GM12865 (cell line): ENCODE results near the gene CCDC185.

Source experiments
- DNase-seq: peaks from one replicate; pipeline ENCODE4 v3.0.0; 2010; ENCODE audit warnings: low read depth
- H3K4me3 ChIP-seq: 2 replicates; pipeline ENCODE4 v1.5.1; 2011; ENCODE audit warnings: mild to moderate bottlenecking, low read depth, low read length, control low read depth
- CTCF ChIP-seq: IDR thresholded peaks from 2 replicates; pipeline ENCODE4 v1.5.1; 2011; ENCODE audit warnings: low read length, control low read depth, low read depth, inconsistent platforms; ENCODE audit not compliant: insufficient read depth; ENCODE audit errors: missing control alignments

CCDC185 gene

DNA sequence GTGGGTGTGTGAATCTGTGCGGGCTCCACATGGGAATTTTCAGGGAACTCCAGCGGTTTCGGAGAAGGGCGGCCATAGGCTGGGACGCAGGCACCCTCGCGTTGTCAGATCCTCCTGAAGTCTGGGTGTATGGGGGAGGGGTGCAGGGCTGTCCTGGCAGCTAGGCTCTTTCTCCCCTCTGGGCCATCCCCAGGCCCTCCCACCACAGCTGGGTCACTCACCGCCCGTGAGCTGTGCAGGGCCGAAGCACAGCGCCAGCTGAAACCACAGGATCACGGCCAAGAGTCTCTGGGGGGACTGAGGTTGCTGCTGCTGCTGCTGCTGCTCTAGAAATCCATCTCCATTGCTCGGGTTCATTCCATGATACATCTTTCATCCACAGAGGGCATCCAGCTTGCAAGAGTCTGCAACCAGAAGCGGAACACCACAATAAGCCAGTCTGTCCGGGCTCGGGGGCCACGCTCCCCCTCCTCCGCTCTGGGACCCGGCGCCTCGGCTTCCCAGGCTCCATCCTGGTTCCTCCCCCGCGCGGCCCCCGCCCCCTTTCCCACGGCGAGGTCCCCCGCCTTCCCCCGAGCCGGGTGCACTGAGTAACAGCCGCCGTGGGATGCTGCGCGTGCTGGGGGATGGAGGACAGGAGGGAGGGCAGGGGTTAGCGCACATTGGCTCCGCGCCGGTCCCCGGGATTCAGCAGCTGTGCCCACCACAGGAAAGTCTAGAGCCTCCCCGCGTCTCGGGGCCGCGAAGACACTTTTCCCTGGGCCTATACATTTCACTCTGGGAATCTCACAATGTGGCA, 30.0 kb upstream of the CCDC185 start:
- no peak for TF ChIP-seq CTCF
- H3K4me3 ChIP-seq, result peak overlapping the region; percentile 35
- no peak for DNase-seq

GRCh38 chr1:223363856-223364684, 29.1 kb upstream of the CCDC185 start, which contains the start of gene SUSD4:
SUSD4 (minus strand) TSS chr1:223364176; CDS start chr1:223363425, 751 bp downstream.
- no peak for TF ChIP-seq CTCF
- peak within 1 kb of the TSS; percentile 35 for H3K4me3 ChIP-seq
- peak; percentile 41 for DNase-seq

DNA sequence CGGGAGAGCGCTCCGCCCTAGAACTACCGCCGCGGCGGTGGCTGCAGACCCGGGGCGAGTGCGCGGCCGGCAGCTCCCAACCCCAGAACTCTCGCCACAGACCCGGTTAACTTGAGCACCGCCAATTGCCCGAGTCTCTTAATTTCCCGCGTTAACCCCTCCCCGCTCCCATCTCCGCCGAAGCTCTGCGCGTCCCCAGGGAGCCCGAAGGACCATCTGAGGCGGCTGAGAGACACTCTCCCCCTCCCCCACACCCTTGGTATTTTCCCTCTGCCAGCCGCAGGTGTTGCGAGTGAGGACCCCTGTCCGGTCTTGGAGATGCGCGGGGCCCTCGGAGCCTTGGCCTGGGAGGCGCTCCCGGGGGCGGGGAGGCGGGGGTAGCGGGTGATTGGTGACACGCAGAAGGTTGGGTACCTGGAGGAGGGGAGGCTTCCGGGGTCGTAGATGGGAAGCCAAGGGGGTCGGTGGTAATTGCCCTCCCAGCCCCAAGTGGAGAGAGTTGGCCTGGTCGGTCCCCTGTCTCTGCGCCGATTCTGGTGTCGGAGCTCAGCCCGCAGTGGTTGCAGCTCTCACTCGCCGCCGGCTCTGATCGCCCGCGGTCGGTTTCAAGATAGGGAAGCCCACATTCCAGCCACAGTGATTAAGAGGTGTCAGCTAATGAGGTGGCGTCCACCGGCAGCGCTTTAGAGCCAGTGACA, 28.4 kb upstream of the CCDC185 start:
- no peak overlapping the region for H3K4me3 ChIP-seq
- DNase-seq, result no peak
- no peak for TF ChIP-seq CTCF

GRCh38 chr1:223374064-223374610, 19.1 kb upstream of the CCDC185 start:
- no peak overlapping the region for H3K4me3 ChIP-seq
- no peak for TF ChIP-seq CTCF
- no peak for DNase-seq

DNA sequence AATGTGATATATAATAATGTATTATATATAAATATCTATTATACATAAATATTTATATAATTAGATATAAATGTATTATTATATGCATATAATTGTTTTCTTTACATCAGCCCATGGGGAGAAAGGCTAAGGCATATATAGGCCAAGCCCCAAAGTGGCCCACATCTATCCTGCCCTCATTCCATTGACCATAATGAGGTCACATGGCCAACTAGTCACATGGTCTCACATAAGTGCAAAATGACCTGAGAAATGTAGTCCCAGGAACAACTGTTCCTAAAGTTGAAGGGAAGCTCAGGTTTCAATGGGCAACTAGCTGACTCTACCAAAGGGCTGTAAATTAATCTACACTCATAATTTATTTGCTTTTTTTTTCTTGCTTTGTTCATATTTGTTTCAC, 14.5 kb upstream of the CCDC185 start:
- DNase-seq, result no peak
- H3K4me3 ChIP-seq, result no peak overlapping the region
- no peak for TF ChIP-seq CTCF

DNA sequence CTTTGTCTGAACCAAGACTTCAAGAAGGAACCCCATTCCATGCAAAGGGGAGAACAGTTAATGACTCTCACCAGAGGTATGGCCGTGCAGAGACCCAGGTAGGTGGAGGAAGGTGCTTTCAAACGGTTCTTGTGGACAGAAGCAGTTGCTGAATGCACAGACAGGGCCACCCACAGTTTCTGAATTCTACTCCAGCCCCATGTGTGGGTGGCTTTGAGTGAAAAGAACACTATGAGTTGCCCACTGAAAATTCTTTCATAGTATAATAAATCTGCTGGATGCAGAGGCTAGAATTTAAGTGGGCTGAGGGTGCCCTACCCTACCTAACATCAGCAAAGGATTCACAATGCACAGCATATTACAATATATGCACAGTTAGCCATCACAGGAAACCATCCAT, 7.2 kb upstream of the CCDC185 start:
- TF ChIP-seq CTCF, result no peak
- DNase-seq, result no peak
- H3K4me3 ChIP-seq, result no peak overlapping the region
